Caco-2 (cell line): ENCODE results near the gene SLC2A9. TPM values are rescaled to one million over a fixed set of nuclear protein-coding genes. Genes with fewer than 3 reads are reported as not detected.

ENCODE experiments used
- BruUV-seq: library from RNA; stranded (reverse); fragments of 400-500 nt; replicated peaks from 2 replicates; lab custom pipeline; 2021; lab: Mats Ljungman, UMichigan
- CTCF ChIA-PET: fragments of 300-600 bp; sonication (Branson Sonifier 250); formaldehyde crosslinking; loops from one replicate; lab custom pipeline; 2022; ENCODE audit warnings: antibody characterized with exemption; lab: Charles Lee
- POLR2A ChIA-PET: fragments of 300-600 bp; sonication (Branson Sonifier 250); formaldehyde crosslinking; loops from one replicate; lab custom pipeline; 2022; ENCODE audit warnings: antibody characterized with exemption; lab: Charles Lee
- DNase-seq, 2 experiments: peaks; one replicate each; pipeline versions ENCODE4 v3.0.0 to v3.0.0-alpha.2; 2020 to 2022
- H3K27me3 ChIP-seq: replicated peaks from 2 replicates; pipeline ENCODE4 v1.6.0; 2011; ENCODE audit warnings: low read length; ENCODE audit not compliant: control insufficient read depth, insufficient read depth
- H3K36me3 ChIP-seq: 2 replicates; pipeline ENCODE4 v1.5.1; 2011; ENCODE audit warnings: low read length; ENCODE audit not compliant: control insufficient read depth, insufficient read depth
- H3K4me1 ChIP-seq: fragments of 250-450 bp; sonication (Bioruptor Pico); 2 replicates; pipeline ENCODE4 v1.5.1; 2020; ENCODE audit warnings: mild to moderate bottlenecking
- H3K4me3 ChIP-seq: 2 replicates; pipeline ENCODE4 v1.5.1; 2011; ENCODE audit warnings: low read depth, mild to moderate bottlenecking, control low read depth, low read length
- H3K9me3 ChIP-seq: fragments of 250-450 bp; sonication (Bioruptor Pico); 2 replicates; pipeline ENCODE4 v1.5.1; 2020; ENCODE audit warnings: mild to moderate bottlenecking, moderate library complexity
- H3K27ac Mint-ChIP-seq: one replicate; pipeline ENCODE4 v1.8.0; 2022; ENCODE audit warnings: mixed read lengths; ENCODE audit not compliant: unreplicated experiment
- H3K27me3 Mint-ChIP-seq: one replicate; pipeline ENCODE4 v1.8.0; 2022; ENCODE audit warnings: mixed read lengths; ENCODE audit not compliant: insufficient read depth, unreplicated experiment
- H3K36me3 Mint-ChIP-seq: one replicate; pipeline ENCODE4 v1.8.0; 2022; ENCODE audit warnings: mild to moderate bottlenecking, mixed read lengths; ENCODE audit not compliant: insufficient read depth, unreplicated experiment
- H3K4me1 Mint-ChIP-seq: one replicate; pipeline ENCODE4 v1.8.0; 2022; ENCODE audit warnings: low read depth, mixed read lengths; ENCODE audit not compliant: unreplicated experiment
- H3K4me3 Mint-ChIP-seq: one replicate; pipeline ENCODE4 v1.8.0; 2022; ENCODE audit warnings: mild to moderate bottlenecking, moderate library complexity, mixed read lengths; ENCODE audit not compliant: unreplicated experiment
- H3K9me3 Mint-ChIP-seq: one replicate; pipeline ENCODE4 v1.8.0; 2022; ENCODE audit warnings: mixed read lengths; ENCODE audit not compliant: unreplicated experiment
- CTCF ChIP-seq, 2 experiments: fragments of 200-600 bp in 1 of 2; IDR thresholded peaks; 1 replicate in 1 of 2; 2 replicates in 1 of 2; pipeline versions ENCODE4 v1.5.1 to v1.8.0; 2011 to 2022; ENCODE audit warnings: antibody characterized with exemption in 1 of 2, control low read depth in 1 of 2, inconsistent platforms in 1 of 2, low read depth in 1 of 2, low read length in 1 of 2, mild to moderate bottlenecking in 1 of 2, moderate library complexity in 1 of 2; ENCODE audit not compliant: insufficient read depth in 1 of 2, severe bottlenecking in 1 of 2, unreplicated experiment in 1 of 2
- intact Hi-C: fragments of 100-400 bp; cut with micrococcal nuclease; formaldehyde crosslinking; loops from one replicate; pipeline ENCODE4 v1.10.0; 2022; ENCODE audit not compliant: unreplicated experiment
- total RNA-seq: library from RNA; stranded (reverse); gene quantifications from 2 replicates; pipeline ENCODE4 v1.2.3, GENCODE V29; 2022

Gene SLC2A9
- total RNA-seq, 1 experiment from 2014 or later = 21.0 TPM

GRCh38 chr4:9841072-9841471, 180.2 kb downstream of the SLC2A9 start:
- CTCF ChIA-PET = interaction anchor here (1.0 kb wide), 1 partner anchor 138 kb away, joined by 3 read pairs; no protein-coding TSS in a partner anchor
- Histone ChIP-seq H3K27me3 (no peaks in the 10 kb centered on the region), H3K4me1 (no peaks in the 10 kb centered on the region), H3K4me3 (no peak overlapping the region), H3K9me3 (no peaks in the 10 kb centered on the region; the same call in 1 of the 2 replicates), H3K36me3 (no peaks in the 10 kb centered on the region)
- intact Hi-C loops = no loop called here
- BruUV-seq = no TSS peak
- no peak for TF ChIP-seq CTCF (IDR thresholded peaks at IDR 0.05; ENCODE audit: insufficient read depth in 1 of 2, low read depth in 1 of 2, low read length in 1 of 2, severe bottlenecking in 1 of 2, unreplicated experiment in 1 of 2)
- Mint-ChIP-seq H3K27ac (no peak overlapping the region), H3K4me1 (no peaks in the 10 kb centered on the region), H3K4me3 (no peak overlapping the region), H3K9me3 (peaks cover 28% of the 10 kb centered on the region), H3K27me3 (no peaks in the 10 kb centered on the region), H3K36me3 (no peaks in the 10 kb centered on the region)
- POLR2A ChIA-PET = no interaction called here
- no peak for DNase-seq

- Mint-ChIP-seq H3K9me3 (no peaks in the 10 kb centered on the region), H3K4me1 (no peaks in the 10 kb centered on the region), H3K27ac (no peak overlapping the region), H3K4me3 (no peak overlapping the region), H3K27me3 (no peaks in the 10 kb centered on the region), H3K36me3 (no peaks in the 10 kb centered on the region)
- ChIA-PET POLR2A (no interaction called here), CTCF (no interaction called here)
- no peak for DNase-seq
- intact Hi-C loops = no loop called here
- H3K4me3 ChIP-seq = no peak overlapping the region
- H3K27me3 ChIP-seq = no peaks in the 10 kb centered on the region
- H3K36me3 ChIP-seq = no peaks in the 10 kb centered on the region
- no TSS peak for BruUV-seq
- no peak for TF ChIP-seq CTCF (IDR thresholded peaks at IDR 0.05; ENCODE audit: insufficient read depth in 1 of 2, low read depth in 1 of 2, low read length in 1 of 2, severe bottlenecking in 1 of 2, unreplicated experiment in 1 of 2)
- H3K4me1 ChIP-seq = no peaks in the 10 kb centered on the region
- H3K9me3 ChIP-seq = no peaks in the 10 kb centered on the region
Observed at GRCh38 chr4:9835430-9835829, 185.9 kb downstream of the SLC2A9 start.

- no peaks in the 10 kb centered on the region for H3K36me3 Mint-ChIP-seq
- H3K27ac Mint-ChIP-seq = no peak overlapping the region
- Histone ChIP-seq H3K9me3 (no peaks in the 10 kb centered on the region), H3K36me3 (no peaks in the 10 kb centered on the region), H3K27me3 (no peaks in the 10 kb centered on the region), H3K4me1 (no peaks in the 10 kb centered on the region), H3K4me3 (no peak overlapping the region)
- DNase-seq = no peak
- intact Hi-C loops = no loop called here
- CTCF ChIA-PET = no interaction called here
- no peak for TF ChIP-seq CTCF (IDR thresholded peaks at IDR 0.05; ENCODE audit: insufficient read depth in 1 of 2, low read depth in 1 of 2, low read length in 1 of 2, severe bottlenecking in 1 of 2, unreplicated experiment in 1 of 2)
- no peaks in the 10 kb centered on the region for H3K27me3 Mint-ChIP-seq
- H3K4me3 Mint-ChIP-seq = no peak overlapping the region
- no TSS peak for BruUV-seq
- POLR2A ChIA-PET = no interaction called here
- H3K4me1 Mint-ChIP-seq = no peaks in the 10 kb centered on the region
- no peaks in the 10 kb centered on the region for H3K9me3 Mint-ChIP-seq
Observed at GRCh38 chr4:9833421-9833820, 187.9 kb downstream of the SLC2A9 start.
